Loucy (cell line): ENCODE results near the gene CACNA1S.

Source experiments
- EZH2phosphoT487 ChIP-seq: fragments of 200-600 bp; IDR thresholded peaks from 2 replicates; pipeline ENCODE4 v1.6.1; 2018; ENCODE audit warnings: antibody characterized with exemption, mild to moderate bottlenecking, moderate library complexity, borderline replicate concordance
- TF ChIP-seq, protein P1 (sequence below): fragments of 200-600 bp; sonication (generic); conservative IDR thresholded peaks from 2 replicates; pipeline ENCODE4 v1.5.1; 2014; ENCODE audit warnings: mild to moderate bottlenecking, antibody characterized with exemption, low read length

DNA sequence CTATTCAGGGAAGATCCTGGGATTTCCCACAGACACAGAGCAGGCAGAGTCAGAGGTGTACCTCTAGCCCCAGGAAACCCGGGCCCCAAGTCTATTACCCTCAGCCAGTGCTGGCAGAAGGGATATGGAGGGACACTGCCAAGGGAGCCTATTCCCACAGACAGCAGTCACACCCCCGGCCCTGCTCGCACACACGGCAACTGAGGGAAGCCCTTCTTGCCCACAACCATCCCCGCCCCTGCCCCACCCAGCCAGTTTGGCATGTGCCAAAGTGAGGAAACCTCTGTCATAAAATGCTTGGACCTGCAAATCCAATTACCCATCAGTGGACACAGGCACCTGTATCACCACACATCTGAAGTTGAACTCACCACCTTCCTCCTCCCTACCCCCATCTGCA is 6.5 kb downstream of the CACNA1S start:
- TF ChIP-seq EZH2phosphoT487: no peak
- TF ChIP-seq, protein P1, sequence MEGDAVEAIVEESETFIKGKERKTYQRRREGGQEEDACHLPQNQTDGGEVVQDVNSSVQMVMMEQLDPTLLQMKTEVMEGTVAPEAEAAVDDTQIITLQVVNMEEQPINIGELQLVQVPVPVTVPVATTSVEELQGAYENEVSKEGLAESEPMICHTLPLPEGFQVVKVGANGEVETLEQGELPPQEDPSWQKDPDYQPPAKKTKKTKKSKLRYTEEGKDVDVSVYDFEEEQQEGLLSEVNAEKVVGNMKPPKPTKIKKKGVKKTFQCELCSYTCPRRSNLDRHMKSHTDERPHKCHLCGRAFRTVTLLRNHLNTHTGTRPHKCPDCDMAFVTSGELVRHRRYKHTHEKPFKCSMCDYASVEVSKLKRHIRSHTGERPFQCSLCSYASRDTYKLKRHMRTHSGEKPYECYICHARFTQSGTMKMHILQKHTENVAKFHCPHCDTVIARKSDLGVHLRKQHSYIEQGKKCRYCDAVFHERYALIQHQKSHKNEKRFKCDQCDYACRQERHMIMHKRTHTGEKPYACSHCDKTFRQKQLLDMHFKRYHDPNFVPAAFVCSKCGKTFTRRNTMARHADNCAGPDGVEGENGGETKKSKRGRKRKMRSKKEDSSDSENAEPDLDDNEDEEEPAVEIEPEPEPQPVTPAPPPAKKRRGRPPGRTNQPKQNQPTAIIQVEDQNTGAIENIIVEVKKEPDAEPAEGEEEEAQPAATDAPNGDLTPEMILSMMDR: no peak
